GM12891 (cell line): ENCODE data around the gene XAGE2.
"Not testable (repeated sequence)": the region's sequence is repeated elsewhere in the genome, so short reads cannot be mapped to it uniquely, and the experiment has no call there.

Experiments used
- PAX5 ChIP-seq: IDR thresholded peaks from 2 replicates; pipeline ENCODE4 v1.6.1; 2011; ENCODE audit warnings: low read length, moderate library complexity, mild to moderate bottlenecking; ENCODE audit not compliant: insufficient read depth, severe bottlenecking
- POLR2A ChIP-seq: IDR thresholded peaks from 2 replicates; pipeline ENCODE4 v1.6.1; 2011; ENCODE audit warnings: low read depth, low read length, control low read depth
- POLR2AphosphoS5 ChIP-seq: IDR thresholded peaks from 2 replicates; pipeline ENCODE4 v1.6.1; 2011; ENCODE audit warnings: low read depth, low read length, control low read depth
- POU2F2 ChIP-seq: IDR thresholded peaks from 2 replicates; pipeline ENCODE4 v1.6.1; 2011; ENCODE audit warnings: low read depth, mild to moderate bottlenecking, control low read depth, low read length, moderate library complexity
- SPI1 ChIP-seq: IDR thresholded peaks from 2 replicates; pipeline ENCODE4 v1.6.1; 2011; ENCODE audit warnings: low read depth, low read length, control low read depth
- TAF1 ChIP-seq: IDR thresholded peaks from 2 replicates; pipeline ENCODE4 v1.6.1; 2011; ENCODE audit warnings: low read depth, low read length, control low read depth

- not testable (repeated sequence) for TF ChIP-seq POLR2AphosphoS5, TAF1, POLR2A, SPI1, PAX5, POU2F2
Observed at GRCh38 chrX:52345402-52345801, 23.4 kb upstream of the XAGE2 start.
